C1 segment of cervical spinal cord (tissue), 14 donors: ENCODE measurements around the gene TTLL5.

Experiments
- DNase-seq, 14 donors: peaks; one replicate each; lab custom pipeline; 2025; lab: John Stamatoyannopoulos, UW

TTLL5 gene

DNA sequence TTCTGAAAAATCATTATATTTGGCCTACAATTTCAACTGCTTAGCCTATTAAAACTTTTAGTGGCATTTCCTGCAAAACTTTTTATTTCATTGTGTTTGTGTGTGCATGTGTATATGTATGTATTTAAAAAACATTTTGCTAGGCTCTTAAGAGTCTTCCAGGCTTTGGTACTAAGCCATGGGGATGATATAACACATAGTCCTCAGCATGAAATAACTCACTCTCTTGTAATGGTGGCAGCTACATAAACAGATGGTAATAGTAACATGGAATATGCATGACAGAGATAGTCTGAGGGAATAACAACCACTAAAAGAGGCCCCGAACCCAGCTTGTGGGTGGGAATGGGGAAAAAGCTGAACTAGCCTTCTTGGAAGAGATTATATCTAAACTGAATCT, 141.4 kb downstream of the TTLL5 start:
- DNase-seq = no peak

DNA sequence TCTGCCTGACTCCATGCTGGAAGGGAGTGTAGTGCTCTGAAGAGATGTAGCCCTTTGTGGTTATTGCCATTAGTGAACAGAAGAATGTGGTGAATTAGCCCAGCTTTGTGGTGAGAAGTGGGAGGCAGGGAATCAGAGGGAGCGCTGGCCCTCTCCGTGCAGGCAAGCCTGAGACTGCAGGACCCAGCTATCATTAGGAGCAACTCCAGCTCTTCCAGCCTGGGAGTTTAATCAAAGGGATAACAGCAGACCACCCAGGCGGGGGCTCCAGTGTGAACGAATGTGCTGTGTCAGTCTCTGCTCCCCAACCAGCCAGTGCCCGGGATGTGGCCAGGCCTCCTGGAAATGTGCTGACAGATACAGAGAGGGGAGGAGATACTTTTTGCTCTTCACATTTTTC, 142.7 kb downstream of the TTLL5 start:
- no peak for DNase-seq

DNA sequence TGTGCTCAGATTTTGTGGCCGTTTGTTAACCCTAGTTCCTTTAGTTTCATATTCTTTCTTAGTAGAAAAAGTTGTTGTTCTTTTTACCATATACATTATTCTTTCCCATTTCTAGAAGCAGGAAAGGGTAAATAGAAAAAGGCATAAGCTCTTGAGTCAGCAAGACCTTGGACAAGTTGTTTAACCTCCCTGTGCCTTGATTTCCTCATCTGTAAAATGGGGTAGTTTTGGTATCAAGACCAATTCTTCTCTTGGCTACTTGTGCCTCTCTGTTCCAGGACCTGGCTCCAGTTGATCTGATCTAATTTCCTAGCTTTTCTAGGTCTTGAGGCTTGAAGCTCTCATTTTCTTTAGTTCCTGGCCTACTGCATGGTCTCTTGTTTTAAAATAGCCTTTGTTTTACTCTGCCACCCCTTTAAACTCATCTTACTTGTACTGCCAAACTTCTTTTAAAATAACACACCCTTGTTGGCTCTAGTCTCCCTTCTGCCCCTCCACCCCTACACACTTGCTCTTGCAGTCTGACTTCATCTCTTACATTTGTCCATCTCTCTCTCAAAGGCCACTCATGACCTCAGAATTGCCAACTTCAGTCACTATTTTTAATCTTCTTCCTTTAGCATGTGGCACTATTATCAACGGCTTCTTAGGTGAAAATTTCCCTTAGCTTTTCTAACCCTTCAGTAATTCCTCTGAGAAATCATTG, 143.7 kb downstream of the TTLL5 start:
- no peak for DNase-seq

DNA sequence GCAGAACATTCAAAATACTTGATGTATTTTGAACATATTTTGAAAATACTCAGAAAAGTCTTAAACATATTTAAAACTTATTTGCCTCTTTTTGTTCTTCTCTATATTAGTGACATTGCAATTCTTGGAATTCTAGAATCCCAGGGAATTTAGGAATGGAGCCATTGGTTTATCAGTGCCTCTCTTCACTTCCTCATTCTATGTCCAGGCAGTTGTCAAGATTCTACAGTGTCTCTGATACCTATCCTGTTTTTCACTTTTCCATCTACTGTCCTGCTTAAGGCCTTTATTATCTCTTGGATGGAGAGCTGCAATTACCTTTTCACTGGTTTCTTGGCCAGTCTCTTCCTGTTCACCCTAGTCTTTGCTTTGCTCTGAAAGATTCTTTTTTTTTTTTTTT, 144.6 kb downstream of the TTLL5 start:
- no peak for DNase-seq

DNA sequence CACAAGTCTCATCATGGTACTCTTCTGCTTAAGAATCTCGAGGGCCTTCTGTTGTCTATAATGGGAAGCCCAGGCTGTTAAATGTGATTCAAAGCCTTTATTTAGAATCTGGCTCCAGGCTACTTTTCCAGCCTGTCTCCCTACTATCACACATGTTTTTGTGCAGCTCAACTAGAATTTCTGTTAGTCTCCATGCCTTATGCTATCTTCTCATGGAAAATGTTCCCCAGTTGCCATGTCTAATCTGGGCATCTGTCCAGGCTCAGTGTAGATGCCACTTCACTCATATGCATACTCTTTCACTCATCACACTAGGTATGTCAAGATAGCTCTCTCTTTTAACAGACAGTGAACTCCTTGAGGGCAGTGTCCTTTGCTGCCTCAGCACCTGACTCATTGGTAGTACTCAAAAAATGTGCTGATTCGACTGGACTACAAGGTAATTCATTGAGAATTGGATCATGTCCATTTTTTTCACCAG, 145.3 kb downstream of the TTLL5 start:
- no peak for DNase-seq

DNA sequence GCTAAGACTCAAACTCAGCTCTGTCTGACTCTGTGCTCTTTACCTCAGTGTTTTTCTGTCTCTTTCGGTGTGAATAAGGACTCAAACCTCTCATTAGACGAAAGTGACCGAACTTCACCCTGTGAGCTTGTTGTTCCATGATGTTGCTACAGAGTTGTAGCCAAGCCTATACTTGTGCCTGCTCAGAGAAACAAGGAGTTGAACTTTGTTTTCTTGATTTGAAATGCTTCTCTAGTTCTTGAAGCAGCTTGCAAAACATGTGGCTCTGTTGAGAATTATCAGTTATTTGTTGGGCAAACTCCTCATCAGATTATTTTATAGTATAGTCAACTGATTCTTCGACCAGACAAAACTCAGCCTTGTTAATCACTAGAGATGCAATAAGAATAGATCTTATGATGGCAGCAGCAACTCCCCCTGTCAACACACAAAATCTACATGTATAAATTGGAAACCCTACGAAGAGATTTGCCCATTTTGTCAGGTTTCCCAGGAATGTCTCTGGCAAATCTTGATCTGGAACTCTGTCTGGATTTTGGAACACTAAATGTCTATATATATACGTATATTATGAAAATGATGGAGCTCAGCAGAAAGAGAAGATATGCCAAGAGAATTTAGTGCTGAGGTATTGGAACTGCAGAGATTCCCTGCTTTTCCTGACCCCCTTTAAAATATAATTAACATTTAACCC, 146.8 kb downstream of the TTLL5 start:
- DNase-seq = no peak

DNA sequence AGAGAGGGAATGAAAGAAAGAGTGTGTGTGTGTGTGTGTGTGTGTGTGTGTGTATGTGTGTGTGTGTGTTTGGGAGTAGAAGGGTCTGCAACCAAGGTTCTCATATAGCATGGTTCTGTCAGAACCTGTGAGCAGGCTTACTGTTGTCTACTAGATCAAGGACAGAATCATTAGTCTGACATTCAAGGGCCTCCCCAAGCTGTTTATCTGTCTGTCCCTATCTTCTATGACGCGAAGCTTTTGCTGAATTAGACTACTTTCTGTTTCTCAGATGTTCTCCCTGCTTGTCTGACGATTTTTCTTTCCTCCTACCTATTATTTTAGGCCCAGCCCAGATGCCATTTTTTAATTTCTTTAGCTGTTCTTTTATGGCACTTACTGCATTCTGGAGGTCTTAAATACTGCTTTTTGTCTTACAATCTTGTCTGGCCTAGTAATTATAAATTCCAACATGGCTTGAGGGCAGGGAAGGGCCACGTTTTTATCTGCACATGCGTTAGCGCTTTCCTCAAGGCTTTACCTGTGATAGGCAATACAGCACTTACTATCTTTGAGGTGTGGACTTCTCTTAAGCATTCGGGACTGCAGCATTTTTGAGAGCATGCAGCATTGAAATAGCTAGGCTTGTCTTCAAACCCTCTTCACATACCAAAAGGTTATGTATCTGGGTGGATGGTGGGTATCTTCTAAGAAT, 150.2 kb downstream of the TTLL5 start:
- no peak for DNase-seq

DNA sequence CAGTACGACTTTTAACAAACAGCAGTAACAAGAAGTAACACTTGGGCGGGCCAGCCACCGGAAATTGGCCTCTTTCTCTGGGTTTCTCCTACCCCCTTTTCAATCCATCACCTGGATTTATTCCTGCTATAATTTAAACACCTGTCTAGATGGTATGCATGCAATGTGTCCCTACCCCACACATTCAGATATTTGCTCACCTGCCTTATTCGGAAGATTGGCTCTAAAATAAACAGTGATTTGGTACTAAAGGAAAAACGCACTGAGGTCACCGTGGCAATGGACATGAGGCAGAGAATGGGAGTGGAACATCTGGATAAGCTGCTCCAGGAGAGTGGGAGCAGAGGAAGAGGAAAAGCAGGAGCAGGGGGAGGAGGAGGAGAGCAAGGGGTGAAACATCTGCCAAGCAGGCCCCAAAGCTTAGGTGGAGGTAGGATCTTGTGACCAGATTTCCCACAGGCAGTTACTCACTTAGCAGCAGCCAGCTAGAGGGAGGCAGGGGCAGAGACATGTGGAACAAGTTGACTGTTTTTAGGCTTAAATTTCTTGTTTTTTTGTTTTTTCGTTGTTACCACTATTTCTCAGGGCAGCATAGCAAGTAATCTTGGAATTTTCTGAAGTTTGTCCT, 150.9 kb downstream of the TTLL5 start:
- DNase-seq = no peak

DNA sequence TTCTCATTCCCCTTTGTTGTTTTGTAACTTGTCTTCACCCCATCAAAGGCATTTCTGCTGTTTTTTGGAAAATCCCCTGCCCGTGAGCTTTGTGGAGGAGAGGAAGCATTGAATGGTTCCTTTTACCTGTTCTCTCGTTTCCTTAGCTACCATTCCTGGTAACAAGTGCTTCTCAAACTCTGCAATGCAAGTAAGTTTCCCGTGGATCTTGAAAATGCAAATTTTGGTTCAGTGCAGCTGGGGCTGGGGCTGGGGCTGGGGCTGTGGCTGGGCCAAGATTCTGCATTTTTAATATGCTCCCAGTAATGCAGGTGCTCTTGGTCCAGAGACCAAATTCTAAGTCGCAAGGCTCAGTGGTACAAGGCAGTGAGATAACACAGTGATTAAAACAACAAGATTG, 151.6 kb downstream of the TTLL5 start:
- DNase-seq = no peak

DNA sequence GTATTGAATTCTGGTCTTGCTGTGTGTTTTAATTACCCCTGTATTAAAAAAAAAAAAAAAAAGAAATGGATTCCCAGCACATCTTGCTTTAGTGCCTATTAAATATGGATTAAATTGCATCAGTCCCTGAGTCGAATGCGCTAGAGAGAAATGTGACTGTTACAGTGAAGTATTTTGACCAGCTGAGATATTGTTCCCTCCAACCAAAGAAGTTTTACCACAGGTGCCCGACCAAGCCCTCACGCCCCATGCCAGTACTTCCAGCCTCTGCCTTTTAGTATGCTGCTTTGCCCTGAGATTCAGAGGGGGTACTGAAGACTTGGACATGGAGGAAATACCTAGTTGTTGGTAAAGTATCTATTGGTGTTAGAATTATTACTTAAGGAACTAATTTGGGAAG, 159.7 kb downstream of the TTLL5 start:
- no peak for DNase-seq

DNA sequence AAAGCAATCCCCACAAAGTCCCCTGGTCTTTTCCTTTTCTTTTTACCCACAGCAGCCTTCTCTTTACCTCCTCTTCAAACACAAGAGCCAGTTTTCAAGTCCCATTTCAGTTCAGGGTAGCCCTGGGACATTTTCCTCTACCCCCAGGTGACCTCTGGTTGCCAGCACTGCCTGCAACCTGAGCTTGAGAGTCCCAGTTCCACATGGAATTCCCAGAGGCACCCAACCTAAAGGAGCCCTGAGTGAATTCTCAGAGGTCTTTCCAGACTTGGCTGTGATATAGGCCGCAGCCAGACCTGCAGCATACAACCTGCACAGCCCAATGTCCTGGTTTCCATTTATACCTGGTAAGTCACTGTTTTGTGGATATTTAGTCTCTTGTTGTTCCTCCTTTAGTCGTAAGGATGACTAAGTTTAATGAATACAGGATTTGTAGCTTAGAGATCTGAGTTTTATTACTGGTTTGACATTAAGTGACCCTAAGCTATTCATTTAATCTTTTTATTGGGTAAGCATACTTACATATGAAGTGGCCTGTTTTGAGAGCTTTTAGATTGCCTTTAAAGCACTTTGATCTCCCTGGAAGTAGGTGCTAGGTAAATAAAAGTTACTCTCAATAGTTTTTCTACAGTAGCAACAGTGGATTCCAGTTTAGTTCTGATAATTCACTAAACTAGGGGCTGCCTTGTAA, 160.9 kb downstream of the TTLL5 start:
- no peak for DNase-seq

DNA sequence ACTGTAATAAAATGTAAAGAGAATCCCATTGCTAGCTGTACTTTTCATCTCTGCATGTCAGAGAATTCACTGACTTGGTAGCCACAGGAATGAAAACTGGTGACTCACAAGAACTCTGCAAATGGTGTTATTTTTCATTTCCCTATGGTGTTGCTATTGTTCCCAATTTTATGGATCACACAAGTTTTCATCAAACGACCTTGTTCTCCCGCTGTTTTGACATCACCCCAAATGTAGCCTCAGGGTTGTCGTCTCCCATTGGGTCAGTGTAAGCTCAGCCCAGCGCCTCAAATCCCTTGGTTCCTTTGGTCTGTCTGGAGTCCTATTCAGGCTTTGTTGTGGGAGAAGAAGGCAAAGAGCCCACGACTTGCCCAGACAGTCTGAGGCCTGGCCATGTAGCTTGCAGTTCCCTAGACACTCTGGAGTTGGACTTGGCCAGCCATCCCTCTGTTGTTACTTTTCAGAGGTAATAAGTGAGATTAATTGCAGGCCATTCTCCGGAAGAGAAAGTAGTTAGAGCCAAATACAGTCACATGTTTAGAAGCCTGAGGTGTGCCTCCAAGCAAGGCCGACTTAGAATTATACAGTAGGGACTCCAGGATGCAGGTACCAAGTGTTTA, 161.6 kb downstream of the TTLL5 start:
- no peak for DNase-seq

DNA sequence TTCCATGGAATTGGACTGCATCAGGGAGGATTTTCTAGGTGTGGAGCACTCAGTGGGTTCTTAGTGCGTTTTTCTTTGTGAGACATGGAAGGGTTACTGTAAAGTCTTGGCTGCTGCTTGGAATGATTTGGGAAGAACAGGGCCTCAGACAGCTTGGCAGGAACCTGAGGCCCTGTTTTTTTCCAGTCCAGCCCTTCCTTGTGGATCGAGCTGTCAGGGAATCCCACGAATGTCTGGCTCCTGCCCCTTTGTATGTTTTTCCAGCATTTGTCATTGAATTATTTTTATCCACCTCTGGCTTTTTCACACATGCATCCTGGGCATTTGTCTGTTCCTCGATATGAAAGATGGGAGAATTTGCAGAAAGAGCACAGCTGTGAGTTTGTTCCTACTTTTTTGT, 162.3 kb downstream of the TTLL5 start:
- DNase-seq = no peak

DNA sequence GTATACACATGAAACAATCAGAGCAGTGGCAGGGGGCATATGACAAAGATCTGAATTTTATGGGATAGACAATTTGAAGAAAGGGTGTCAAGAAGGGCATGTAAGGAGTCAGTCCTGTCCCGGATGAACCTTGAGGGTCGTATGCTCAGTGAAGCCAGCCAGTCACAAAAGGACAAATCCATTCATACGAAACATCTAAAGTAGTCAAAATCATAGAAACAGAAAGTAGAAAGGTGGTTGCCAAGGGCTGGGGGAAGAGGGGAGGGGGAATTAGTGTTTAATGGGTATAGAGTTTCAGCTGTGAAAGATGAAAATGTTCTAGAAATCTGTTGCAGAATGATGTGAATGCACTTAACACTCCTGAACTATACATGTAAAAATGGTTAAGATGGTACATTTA, 163.3 kb downstream of the TTLL5 start:
- no peak for DNase-seq

DNA sequence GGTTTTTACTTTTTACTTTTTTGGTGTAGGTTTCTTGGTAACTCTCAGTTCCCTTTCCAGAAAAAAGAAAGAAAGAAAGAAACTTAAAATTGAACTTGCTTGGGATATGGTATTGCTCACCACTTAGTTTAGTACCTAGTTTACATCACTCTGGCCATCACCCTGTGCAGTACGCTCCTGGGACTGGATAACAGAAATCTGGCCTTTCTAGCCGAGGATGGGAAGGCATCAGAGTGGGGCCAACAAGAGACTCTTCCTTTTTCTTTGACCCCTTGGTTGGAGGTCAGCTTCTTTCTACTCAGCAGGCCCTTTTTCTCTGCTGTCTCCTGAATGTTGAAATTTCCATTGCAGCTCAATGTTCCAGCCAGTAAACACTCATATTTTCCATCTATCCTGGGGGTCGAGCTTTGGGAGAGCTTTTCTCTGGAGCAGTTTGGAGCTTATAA, 164.1 kb downstream of the TTLL5 start:
- no peak for DNase-seq

DNA sequence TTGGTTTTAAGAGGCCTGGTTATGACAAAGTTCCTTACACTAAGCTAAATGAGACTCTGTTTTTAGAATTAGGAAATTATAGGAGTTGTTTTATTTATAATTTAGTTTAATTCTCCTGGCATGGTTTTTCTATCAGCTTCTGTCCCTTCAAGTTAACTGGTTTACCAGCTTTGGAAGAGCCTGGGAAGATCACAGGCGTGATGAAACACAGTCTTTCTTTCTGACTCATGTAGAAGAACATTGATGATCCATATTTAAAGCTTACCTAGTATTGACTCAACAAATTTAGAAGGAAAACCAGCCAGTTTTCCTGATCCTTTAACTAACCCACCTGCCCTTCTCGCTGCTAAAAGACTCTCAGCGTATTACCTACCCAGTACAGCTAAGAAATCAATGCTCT, 165.6 kb downstream of the TTLL5 start:
- no peak for DNase-seq

DNA sequence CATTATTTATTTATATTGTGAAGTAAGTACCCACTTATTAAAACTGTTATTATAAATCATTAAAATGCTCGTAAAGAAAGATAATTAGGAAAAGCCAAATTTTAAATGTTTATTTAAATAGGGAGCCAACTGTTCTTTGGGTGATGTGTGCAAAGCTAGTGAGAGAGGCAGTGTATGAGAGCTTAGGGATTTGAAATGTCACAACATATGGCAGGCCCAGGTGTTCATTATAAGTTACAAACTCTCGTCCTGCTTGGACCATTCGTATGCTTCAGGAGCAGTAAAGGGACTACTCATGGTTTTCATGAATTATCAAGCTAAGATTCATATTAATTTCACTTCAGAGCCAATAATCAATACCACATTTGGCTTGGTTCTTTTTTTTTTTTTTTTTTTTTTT, 166.3 kb downstream of the TTLL5 start:
- DNase-seq = no peak

DNA sequence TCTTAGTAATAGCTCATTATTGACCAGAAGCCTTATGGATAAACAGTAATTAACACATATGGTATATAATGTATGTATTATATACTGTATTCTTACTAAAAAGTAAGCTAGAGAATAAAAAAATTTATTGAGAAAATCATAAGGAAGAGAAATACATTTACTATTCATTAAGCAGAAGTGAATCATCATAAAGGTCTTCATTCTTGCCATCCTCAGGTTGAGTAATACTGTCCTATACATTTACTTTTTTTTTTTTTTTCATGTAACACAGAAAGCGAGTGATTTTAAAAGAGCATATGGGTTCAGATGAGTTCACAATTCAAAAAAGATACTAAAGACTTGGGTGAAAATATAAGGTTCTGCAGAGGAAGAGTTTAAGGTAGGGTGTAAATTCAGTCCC, 168.3 kb downstream of the TTLL5 start:
- no peak for DNase-seq

DNA sequence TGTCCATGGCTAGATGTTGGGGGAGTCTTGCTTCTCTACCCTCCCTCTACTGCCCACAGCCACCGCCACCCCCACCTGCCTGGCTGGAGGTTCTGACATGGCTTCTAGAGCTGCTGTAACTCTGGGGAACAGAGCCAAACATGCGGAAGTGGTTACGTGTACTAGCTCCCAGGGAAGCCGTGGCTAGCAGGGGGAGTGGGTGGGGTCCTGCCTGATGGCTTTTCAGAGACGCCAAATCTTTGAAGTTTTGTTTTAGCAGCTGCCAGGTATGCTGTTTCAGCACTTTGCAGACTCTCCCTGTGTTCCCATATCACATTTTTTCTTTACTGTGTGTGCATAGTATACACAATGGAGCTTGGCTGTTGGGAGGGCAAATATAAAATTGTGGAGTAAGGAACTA, 170.4 kb downstream of the TTLL5 start:
- DNase-seq = no peak

DNA sequence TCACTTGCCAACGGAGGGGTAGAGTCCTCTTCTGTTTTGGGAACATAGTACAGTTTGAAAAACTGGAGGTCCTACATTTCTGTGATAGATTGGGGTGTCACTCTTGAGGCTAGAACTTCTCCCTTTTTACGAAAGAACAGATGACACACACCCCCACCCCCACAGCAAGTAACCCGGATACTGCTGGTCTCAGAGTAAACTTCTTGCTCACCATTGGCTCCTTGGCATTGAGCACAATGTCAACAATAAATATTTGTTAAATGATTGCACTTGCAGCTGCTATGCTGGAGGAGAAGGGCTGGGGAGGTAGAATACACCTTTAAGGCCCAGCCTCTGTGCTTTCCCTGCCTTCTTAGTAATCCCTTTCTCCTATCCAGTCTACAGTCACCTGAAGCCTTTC, 170.9 kb downstream of the TTLL5 start:
- DNase-seq = no peak

DNA sequence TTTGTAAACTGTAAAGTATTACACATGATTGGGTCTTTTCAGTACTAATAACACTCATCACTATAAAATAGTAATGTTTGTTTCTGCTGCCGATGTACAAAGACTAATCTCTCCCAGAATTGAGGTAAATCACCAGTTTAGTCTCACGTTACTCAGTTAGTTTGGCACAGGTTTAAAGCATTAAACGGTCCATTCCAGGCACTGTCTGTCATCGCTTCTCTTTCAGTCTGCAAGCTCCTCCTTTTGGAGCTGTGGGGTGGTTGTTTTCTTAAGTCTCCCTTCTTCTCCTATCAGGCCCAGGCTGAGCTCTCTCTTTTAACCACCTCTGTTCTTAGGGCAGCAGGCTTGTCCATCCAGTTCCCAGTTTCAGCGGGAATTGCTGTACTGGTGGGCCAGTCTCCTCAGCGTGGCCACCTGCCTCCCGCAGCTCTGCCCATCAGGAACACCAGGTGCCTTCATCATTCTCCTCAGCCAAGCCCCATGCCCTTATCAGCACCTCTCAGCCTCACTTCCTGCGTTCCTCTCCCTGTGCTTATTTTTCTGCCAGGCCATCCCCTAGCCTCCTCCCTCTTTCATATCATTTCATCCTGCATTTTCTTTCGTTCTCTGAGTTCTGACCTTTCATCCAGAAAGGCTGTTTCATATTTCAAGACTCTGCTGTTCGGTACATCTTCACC, 171.7 kb downstream of the TTLL5 start:
- DNase-seq = no peak
